Stomach (tissue), 4 donors: ENCODE data around the gene SHCBP1L.

Experiments
- POLR2A ChIP-seq, 4 donors: fragments of 450-650 bp; IDR thresholded peaks; one replicate each; pipeline ENCODE4 v1.6.1; 2016; ENCODE audit warnings: antibody characterized with exemption in 4 of 4, control low read depth in 2 of 4, mild to moderate bottlenecking in 1 of 4, moderate library complexity in 1 of 4
- TF ChIP-seq, protein P1 (sequence below), 7 experiments: fragments of 450-650 bp in 4 of 7; fragments of 200-600 bp in 3 of 7; sonication (generic) in 3 of 7; IDR thresholded peaks; one replicate each; pipeline ENCODE4 v1.5.1; 2016 to 2019; ENCODE audit warnings: antibody characterized with exemption in 7 of 7, control low read depth in 2 of 7, mild to moderate bottlenecking in 1 of 7

DNA sequence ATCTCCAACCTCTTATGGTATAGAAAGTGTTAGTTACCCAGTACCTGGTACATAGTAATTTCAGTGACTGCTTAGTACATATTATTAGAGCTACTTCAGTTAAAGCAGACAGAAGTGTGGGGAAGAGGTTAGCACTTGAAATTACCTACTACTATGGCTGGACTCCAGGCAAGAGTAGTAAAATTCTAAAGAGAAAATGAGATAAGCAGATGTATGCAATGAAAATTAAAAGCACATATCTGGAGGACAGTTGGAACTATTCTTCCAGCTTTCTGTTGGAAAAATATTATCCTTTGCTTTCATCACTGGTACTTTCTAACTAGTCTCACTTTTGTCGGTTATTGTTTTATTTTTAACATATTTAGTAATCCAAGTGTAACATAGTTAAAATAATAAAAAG is 90.1 kb downstream of the SHCBP1L start:
- TF ChIP-seq, protein P1, sequence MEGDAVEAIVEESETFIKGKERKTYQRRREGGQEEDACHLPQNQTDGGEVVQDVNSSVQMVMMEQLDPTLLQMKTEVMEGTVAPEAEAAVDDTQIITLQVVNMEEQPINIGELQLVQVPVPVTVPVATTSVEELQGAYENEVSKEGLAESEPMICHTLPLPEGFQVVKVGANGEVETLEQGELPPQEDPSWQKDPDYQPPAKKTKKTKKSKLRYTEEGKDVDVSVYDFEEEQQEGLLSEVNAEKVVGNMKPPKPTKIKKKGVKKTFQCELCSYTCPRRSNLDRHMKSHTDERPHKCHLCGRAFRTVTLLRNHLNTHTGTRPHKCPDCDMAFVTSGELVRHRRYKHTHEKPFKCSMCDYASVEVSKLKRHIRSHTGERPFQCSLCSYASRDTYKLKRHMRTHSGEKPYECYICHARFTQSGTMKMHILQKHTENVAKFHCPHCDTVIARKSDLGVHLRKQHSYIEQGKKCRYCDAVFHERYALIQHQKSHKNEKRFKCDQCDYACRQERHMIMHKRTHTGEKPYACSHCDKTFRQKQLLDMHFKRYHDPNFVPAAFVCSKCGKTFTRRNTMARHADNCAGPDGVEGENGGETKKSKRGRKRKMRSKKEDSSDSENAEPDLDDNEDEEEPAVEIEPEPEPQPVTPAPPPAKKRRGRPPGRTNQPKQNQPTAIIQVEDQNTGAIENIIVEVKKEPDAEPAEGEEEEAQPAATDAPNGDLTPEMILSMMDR (IDR thresholded peaks at IDR 0.05) = no peak
- no peak for TF ChIP-seq POLR2A (IDR thresholded peaks at IDR 0.05)
